C1 segment of cervical spinal cord (tissue), 14 donors: ENCODE results near the gene FAM234B.

ENCODE experiments used
- DNase-seq, 14 donors: peaks; one replicate each; lab custom pipeline; 2025; lab: John Stamatoyannopoulos, UW

The FAM234B gene

DNA sequence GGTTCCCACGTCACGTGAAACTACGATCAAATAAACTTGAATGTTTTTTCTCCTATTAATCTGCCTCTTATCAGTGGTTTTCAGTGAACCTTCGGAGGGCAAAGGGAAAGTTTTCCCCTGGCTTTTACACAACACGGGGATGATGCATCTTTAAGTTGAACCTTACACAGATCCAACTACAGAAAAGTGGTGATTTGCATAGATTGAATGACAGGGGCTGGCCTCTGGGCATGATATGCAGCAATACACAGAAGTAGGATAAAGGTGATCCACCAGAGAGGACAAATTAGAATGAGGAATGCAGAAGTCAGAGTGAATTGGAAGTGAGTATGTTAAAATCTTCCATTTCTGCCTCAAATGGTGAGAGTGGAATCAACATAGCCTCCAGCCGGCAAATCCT is 47.7 kb downstream of the FAM234B start:
- no peak for DNase-seq

DNA sequence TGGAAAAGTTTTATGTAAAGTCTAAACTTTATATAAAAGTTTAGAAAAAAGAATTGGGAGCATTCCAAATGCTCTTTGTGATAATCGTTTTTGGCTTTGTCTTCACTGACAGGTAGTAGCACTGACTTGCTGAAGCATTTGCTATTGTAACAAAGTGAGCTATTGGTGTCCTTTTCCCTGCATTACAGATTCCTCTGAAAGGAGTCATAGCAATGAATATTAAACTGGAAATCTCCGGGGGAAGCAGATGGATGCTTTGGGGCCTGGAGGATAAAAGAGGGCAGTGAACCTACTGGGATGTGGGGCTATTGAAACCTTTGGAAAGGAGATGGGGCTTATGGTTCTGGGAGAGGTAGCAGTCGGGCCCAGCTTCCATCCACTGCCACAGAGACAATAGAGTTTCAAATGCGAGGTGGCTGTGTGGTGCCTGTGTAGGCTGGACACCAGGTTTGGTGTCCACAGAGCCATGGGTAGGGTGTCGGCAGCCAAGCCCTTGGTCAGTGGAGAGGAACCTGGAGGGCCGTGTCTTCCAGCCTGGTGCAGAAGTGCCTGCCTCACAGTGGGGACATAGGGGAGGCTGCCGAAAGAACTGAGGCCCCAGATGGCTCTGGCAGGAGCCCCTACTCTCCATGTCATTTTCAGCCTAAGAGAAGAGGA is 49.1 kb downstream of the FAM234B start:
- no peak for DNase-seq

DNA sequence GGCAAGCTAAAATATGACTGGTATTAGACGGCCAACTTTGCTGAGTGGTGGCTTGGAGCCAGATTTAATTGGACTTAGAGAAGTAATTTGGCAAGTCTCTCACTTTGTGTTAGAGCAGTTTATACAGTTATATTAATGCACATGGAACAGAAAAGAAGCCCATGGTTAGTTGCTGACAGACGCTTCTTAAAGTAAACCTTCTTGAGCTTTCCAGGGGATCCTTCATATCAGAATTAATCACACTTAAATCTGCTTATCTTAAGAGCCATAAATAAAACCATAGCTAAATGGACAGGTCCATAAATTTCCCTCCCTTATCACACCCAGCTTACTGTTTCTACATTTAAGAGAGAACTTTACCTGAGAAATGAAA is 49.7 kb downstream of the FAM234B start:
- no peak for DNase-seq

DNA sequence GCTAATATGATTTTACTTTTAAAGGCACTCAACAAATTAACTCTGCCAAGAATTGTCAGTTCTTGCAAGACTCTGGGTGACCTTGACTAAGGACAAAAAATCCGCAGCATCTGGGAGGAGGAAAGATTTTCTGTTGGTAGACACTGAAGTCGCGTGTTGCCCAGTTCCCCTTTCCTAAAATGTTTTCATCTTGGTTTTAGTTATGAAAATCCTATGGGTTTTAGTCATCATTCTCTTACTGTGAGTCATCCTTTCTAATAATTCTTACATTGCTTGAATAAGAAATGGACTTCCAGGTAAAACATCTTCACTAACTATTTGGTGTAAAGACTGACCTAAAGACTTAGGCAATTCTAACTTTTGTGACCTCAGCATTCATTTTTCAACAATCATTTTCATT is 50.2 kb downstream of the FAM234B start:
- no peak for DNase-seq

DNA sequence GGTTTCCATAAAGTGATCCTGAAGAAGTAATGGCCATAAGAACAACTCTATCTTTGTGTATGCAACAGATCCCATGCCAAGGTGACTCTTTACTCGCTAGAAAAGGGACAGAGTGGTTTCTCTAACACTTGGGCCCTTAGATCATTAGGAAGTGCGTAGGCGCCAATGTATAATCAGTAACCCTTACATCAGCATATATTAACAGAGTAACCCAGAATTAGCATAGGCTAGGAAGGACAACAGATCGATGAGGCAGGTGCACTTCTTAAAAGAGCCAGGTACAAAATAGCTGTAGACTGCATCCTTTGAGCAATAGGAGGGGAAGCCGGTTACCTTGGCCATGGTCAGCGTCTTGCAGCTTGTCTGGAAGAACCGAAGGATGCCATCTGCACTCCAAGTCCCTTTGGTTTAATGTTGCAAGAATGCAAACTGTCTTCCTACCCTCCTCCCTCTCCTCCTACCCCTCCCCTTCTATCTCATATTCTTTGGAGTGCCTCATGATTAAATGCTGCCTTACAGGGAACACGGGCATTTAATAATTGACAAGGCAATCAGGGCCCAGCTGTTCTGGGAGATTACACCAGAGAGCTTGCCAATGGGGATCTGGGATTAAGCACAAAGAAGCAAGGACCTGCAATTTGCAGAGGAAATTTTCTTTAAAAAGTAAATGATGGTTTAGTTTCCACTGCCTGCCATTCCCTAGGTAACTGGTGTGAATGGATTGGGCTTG is 51.2 kb downstream of the FAM234B start:
- DNase-seq = no peak

DNA sequence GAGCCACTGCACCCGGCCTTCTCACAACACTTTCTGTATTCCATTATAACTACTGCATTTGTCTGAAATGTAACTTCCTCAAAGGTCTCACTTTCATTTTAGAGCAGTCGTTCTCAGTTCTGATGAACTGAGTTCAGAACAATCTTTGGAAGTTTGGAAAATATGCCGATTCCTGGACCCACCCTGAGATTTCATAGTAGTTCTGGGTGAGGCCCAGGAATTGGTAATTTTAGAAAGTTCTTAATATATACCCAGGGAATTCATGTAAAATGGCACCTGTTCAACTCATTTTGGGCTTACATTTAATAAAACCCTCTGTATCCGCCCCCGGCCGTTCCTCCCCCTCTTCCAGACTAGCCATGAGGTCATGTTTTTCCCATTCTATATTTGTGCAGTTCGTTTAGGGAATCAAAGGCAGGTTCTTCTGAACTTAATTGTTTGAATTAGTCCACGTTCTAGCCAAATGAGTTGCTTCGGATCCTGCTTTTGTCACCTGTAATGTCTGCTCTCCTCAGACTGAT is 53.4 kb downstream of the FAM234B start:
- DNase-seq = peak in 1 of 14 donors; percentile 44

DNA sequence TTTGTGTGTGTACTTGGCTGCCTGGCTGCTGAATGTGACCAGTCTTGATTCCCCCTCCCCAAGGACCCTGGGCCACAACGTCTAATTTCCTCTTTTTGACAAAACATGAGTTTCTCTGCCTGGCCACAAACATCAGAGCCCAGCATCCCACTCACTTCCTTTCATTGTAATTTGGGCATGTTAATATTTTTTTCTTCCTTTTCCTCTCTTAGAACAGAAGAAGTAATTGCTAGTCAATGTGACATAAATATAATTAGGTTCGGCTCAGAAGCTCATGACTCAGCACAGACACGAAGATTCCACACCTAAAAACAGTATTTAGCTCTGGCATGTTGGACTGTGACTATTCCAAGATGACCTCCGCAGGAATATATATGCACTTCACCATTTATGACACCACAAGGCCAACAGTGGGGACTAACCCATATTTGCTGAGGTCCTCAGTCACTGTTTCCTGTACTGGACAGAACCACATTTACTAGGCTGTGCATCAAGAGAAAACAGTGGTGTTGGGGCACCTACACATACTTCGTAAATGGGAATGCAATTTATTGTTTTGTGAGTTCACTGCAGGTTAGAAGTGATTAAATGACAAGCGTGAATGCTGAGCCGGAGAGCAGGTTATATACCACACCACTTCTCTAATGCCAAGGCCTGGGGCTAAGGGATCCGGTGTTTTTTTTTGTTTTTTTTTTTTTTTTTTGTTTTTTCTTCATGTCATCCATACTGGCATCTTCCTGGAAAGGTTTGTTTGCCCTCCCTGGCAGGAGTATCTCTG is 55.1 kb downstream of the FAM234B start:
- no peak for DNase-seq

DNA sequence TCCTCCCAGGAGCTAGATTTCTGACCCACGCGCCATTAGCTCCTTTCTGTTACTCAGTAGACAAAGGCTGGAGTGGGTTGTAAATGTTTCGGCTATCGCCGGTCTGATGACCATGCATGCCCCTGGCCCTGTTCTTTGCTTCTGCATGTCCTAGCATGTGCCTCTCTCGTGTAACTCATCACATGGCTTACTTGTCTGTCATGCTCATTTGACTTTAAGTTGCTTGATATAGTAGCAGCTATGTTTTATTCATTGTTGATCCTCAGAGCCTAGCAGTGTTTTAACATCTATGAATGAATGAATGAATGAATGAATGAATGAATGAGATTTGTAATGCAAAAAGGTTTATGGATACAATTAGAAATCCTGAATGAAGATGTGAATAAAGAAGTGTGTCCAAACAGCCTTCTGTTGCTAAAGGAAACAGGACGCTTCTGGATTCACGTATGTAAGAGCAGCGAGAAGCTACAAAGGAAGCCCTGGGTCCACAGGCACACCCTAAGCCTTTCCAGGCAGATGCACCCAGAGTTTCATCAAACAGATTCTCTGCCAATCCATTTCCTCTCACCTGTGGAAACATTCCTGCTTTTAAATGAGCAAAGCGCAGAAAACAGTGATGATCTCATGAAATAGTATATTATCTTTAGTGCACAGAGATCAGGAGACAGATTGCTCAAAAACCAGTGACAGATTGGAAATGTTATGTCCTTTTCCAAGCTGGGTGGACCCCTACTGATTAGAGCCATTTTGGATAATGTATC is 55.8 kb downstream of the FAM234B start:
- DNase-seq = peak in 1 of 14 donors; percentile 44

DNA sequence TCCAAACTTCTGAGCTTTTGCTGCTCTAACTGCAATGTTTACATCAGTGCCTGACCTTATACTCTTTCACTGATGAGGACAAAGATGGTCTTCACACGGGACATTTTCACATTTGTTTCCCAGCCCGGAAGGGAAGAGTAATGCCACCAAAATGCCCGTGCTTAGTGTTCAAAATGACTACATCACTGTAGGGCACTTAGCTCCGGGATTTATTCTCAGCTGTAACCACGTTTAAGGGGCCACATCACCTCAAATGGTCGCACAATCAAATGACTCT is 56.4 kb downstream of the FAM234B start:
- DNase-seq = peak in 2 of 14 donors; percentile 44 to 50

DNA sequence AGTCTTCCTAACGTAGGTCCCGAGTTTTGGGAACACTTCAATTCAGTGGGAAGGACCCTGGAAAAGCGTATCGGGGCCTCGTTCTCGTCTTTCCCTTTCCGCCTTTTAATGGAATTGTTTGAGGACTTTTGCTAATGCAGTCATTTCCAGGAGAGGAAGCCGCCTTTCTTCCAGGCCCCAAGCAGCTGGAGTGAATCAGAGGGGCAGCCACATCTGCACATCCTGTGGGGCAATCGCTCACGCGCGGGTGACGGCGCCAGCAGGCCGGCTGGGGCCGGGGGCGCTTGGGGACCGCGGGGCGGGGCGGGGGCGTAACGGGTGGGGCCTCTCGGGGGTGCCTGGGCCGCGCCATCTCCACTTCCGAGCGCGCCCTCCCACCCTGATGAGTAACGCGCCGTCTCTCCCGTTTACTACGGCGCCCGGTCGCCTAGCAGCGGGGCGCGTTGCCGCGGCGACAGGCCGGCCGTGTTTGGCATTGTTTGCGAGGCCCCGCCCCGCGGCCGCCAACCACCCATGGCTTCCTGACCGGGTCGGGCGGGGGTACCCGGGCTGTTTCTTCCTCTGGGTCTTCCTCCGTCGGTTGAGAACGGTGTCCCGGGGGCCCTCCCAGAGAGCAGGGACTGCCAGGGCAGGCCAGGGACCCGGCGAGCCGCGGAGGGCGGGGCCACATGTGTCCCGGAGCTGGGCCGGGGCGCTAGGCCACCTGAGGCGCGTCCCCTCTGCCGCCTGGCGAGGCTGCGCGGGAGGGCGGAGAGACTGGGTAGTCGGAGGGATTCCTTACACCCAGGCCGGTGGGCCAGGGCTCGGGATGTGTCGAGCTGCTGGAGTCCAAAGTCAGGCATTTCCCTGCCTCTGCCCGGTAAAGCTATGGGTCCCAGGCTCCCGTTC is 56.9 kb downstream of the FAM234B start:
- peak; percentile 18 to 95 (median 74) for DNase-seq

DNA sequence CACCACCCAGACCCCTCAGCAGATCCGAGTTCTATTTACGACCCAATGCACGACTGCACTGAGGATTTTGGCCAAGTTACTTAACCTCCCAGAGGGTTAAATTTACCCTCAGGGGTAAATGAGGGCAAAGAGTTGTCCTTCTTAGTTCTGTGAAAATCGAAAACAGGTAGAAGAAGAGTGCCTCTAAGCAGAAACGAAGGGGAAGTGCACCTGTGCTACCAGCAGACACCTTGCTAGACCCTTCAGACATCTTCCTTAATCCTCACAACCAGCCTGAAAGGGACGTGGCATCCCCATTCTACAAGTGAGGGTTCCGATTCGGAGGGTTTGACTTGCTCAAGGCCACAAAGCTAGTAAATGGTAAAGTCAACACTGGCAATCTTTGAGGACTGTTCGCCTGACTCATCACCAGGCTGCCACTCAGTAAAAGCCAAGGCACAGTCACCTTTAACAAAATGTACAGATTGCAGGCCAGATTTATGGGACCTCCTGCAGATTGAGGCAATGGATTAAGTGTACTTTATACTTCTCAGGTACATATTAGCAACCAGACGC is 57.7 kb downstream of the FAM234B start:
- peak in 5 of 14 donors; percentile 15 to 27 (median 19) for DNase-seq

DNA sequence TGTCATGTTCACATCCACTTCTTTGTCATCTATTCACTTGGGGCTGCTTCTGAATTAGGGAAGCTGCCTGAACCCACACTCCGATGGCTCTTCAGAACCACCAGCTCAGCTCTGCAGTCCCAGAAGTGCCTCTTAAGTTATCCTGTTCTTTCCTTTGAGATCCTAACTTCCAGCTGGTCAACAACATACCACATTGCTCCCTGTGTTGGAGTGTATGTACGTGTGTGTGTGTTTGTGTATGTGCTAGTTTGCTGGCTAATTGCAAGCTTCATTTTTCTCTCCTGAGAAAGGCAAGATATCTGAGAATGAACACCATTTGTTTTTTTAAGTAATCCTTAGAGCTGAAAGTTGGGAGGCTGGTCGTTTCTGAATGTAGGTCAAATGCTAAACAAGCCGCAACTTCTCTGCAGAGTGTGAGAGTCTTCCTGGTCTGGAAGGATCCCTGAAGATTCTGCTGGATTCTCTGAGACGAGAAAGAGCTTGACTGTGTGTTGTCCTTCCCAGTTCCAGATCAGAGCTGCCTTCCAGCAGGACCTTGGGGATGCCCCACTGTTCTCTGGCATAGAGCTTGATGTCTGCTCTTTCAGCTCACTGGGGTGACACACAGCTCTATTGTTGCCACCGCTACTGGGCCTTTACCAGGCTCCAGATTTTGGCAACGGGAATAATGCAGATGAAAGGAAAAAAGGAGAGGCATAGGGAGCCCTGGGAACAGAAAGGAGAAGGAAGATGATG is 58.4 kb downstream of the FAM234B start:
- DNase-seq = peak in 11 of 14 donors; percentile 16 to 82 (median 38)

DNA sequence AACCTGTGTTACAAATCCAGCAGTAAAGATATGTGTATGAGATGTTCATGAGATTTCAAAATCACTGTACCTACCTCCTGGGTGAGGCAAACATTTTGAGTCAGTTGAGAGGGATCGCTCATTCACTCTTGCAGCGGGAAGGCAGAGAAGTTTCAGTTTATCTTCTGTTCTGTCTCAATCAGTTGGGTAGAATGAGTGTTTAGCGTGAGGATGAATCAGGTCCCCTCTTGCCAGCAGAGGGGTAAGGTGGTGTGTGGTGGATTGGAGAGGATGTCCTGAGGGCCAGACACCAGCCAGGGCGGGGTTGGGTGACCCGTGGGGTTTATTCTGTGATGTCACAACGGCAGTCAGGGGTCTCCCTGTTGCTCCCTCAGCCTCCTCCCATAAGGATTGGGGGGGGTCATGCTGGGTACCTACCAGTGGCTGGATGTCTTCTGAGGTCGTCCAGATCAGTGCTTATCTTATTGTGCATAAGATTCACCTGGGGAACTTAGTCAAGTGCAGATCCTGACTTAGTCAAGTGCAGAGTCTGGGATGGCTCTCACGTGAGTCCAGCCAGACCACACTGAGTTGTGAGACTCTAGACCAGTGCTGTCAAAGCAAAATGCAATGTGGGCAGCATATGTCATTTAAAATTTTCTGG is 59.3 kb downstream of the FAM234B start, which contains the start of gene GSG1:
TSS of gene GSG1 (minus strand) at position 277 of the 643 bp plus-strand sequence. CDS start at position 122, 155 bp downstream.
- DNase-seq = peak in 1 of 14 donors; percentile 6

DNA sequence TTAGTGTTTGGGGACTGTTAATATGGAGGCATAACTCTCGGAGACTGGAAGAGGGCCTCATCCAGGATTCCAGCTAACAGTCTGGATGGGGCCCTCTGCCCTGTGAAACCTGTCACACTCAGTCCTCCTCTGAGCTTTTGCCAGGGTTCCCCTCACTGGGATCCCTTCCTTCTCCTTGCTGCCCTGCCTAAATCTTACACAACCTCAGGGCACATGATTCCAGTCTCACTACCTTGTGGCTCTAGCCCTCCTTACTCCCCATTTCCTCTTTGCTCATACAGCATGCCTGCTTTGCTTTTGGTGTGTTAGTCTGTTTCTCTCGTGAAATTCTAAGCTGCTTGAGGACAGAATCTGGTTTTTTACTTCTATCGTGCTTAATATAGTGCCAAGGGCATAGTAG is 60.2 kb downstream of the FAM234B start:
- DNase-seq = no peak

DNA sequence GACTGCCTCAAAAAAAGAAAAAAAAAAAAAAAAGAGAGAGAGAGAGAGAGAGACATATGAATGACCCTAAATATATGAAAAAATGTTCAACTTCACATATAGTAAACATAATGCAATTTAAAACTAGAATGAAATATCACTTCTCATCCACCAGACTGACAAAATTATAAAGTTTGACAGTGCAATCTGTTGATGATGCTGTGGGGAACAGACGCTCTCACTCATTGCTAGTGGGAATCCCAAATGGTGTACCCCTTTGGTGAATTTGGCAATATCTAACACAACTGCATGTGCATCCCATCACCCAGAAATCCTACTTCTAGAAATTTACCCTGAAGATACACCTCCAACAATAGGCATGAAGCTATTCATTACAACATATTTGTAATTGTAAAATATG is 61.6 kb downstream of the FAM234B start:
- no peak for DNase-seq

DNA sequence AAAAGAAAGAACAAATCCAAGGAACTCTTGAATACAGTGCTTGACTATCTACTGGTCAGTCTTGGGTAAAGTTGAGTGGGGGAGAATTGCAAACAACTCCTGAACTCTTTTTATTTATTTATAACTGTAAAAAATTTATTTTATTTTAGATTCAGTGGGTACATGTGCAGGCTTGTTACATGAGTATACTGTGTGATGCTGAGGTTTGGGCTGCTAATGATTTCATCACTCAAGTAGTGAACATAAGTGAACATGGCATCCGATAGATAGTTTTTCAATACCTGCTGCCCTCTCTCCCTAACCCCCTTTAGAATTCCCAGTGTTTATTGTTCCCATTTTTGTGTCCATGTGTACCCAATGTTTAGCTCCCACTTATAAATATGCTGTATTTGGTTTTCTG is 62.5 kb downstream of the FAM234B start:
- DNase-seq = no peak

DNA sequence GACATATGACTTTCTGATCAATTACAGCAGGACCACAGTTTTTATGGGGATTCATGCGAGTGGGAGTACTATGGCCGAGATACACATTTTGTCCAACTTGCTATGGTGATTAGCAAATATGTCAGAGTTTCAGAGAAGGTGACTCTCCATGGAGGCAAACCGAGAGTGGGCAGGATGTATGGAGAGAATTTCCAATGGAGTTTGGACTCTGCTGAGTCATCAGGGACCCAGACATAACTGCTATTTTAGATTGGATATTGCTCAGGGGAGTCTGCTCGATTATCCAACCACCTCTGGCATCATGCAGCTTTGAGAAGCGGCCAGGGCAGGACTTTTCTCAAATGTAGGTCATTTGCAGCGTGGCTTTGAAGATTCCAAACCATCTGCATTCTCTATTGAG is 68.8 kb downstream of the FAM234B start:
- DNase-seq = no peak

DNA sequence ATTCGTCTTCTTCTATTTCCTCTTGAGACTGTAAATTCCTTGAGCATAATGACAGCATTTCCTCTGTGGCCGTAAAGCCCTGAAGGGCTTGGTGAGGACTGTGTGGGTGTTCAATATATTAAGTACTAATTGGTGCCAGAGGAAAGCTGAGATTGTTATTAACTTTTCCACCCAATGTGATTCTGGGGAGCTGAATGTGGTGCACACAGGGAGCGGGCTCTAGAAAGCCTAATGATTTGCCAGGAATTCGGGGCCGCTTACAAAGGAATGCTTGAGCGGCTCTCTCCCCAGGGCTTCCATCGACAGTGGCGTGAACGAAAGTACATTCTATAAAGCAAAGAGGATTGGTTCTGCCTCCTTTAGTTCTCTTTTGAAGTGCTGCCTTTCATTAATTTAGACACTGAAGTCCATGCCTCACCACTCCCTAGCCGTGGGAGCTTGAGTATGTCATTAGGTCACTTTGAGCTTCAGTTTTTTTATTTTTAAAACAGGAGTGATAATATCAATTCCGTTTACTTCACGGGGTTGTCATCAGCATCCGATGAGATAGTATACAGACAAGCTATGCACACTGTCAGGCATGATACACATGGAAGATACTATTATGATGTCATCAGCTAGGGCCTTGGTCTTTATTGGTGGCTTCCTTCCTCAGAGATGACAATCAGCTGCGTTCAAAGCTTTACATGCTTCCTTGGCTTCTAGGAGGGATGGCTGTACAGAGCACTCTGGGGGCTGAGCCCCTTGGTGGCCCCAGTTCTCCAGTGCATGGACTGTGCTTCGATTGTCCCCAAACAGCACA is 70.3 kb downstream of the FAM234B start:
- no peak for DNase-seq
